HG02623 (cell line): ENCODE results near the gene PARD3B.
"Not testable (repeated sequence)": the region's sequence is repeated elsewhere in the genome, so short reads cannot be mapped to it uniquely, and the experiment has no call there.

ENCODE experiments used
- ATAC-seq: cut with Tn5 transposase; IDR thresholded peaks from one replicate; pipeline ENCODE4 v1.9.1; 2021; ENCODE audit warnings: moderate library complexity; ENCODE audit not compliant: unreplicated experiment

The PARD3B gene

DNA sequence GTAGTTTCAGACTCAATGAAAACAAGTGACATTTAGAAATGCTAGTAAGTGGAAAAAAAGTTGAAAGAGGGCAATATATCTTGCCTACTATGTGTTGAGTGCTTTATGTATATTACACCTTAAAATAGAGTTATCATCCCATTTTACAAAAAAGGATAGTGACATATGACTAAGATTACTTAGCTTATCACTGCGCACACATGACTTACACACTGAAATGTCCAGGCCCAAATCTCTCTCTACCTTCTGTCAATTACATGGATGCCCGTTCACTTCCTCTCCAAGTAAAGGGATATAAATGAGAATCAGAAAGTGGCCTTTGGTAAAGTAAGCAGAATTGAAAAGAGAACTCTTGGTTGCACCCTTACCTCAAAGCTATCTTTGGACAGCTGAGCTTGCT, 3.6 kb upstream of the PARD3B start:
- ATAC-seq = no peak

DNA sequence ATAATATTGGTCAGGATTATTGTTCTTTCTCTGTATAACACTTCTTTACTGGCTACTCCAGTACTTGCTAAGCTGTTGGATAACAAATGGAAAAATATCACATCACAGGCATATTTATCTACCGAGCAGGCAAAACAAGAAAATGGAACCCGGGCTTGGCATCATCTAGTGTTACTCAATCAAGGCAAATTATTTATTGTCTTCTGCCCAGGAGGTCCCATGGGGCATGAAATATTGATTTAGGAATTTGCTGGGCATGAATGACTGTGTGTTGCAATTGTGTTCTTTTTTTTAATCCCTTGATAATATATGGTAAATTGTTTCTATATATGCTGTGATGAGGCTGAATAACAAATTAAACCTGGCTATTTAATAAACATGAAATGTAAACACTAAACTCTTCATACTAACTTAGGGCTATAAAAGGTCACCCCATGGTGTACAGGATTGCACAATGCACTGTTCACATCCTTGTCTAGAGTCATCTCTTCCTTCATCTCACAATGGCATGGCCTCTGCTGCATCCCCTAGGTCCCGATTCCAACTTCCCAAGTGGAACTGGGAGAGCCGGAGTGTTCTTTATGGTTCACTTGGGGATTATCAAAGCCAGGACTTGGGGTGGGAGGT, 2.2 kb upstream of the PARD3B start:
- no peak for ATAC-seq

DNA sequence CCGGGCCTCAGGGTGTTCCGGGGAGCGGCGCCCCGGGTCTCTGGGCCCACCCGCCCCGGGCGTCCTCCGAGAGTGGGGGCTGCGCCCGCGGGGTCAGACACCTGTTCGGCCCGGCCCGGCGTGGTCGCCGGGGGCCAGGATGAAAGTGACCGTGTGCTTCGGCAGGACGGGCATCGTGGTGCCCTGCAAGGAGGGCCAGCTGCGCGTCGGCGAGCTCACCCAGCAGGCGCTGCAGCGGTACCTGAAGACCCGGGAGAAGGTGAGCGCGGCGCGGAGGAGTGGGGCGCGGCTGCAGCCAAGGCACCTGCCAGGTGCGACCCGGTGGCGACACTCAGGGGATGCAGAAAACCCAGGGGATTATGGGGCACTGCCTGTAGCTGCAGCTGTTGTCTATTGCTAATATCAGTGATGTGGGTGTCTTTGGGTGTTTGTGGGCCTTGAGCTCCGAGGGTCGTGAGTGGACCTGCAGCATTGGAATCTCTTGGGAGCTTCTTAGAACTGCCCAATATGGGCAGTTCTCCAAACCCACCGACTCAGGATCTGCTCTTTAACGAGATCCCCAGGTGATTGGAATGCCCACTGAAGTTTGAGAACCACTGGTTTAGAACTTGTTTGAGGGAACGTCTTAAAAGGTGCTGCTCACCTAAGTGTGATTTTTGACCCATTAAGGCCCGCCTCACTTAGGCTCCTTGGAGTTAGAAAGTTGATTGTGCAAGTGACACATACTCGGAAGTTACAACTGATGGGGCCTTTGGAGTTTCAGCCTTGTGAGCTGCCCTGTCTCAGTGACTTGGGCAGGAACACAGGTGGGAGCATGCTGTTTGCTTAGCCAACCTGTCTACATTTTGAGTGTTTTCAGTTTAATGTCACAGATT, 823 bp downstream of the PARD3B start:
- no peak for ATAC-seq

DNA sequence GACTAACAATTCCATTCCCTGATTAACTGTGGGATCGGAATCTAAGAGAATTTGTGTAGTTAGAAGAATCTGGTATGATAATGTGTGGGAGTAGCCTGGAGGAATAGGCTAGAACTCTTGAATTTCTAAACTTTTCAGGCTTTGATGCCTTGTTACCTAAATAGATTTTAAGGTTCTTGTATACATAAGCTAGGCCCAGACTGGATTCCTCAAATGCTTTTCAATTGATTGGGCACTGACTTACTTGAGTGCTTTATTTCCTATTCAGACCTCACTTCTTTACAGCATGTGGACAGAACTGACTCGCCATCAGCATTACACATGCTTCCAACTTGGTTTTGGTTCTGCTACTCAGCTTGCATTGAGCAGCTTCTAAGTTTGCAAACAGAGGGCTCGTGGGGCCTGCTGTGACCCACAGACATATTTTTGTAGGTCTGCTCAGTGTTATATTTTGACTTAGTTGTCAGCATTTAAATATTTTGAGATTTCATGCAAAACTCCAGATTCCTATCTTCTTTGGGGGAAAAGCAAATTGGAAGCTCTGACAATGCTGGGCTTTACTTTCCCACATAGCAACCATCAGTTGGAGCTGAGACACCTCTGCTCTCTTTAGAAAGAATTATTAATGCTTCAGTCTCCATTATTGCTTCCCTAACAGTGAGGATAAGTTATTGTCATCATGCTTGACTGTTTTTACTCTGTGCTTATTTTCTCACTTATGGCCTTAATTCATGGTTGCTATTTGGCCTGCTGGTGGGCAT, 5.7 kb downstream of the PARD3B start:
- ATAC-seq = no peak

DNA sequence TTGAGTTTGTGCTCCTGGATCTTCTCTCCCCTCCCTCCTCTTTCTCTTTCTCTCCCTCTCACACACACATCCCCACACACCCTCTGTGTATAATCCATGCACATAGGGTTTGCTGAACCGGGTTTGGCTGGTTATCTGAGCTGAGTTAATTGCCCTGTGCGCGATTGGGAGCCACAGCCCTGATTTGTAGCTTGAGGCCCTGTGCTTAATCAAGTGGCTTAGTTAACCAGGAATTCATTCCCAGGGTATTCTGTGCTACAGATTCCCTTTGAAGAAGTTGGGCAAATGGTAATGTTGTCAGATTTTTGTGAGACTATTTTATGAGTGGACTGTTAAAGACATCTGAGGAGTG, 6.2 kb downstream of the PARD3B start:
- ATAC-seq = no peak

DNA sequence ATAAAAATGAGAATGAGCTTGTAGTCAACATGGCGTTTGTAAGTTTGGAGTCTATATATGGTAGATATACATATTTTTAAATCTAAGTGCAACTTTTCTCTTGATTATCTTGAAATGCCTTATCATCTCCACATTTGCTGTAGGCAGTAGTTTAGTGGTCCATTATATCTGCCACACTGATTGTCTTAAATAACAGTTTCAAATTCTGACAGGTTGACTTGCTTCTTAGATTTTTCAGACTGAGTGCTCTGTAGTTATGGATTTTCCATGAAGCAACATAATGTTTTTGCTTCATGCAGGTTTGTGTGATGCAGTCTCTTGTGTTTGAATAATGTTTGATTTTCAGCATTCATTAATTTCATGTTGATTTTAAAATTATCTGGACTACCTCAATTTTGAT, 12.3 kb downstream of the PARD3B start:
- no peak for ATAC-seq

DNA sequence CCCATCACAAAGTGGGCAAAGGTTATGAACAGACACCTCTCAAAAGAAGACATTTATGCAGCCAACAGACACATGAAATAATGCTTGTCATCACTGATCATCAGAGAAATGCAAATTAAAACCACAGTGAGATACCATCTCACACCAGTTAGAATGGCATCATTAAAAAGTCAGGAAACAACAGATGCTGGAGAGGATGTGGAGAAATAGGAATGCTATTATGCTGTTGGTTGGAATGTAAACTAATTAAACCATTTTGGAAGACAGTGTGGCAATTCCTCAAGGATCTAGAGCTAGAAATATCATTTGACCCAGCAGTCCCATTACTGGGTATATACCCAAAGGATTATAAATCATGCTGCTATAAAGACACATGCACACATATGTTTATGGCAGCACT, 14.1 kb downstream of the PARD3B start:
- ATAC-seq = not testable (repeated sequence)

DNA sequence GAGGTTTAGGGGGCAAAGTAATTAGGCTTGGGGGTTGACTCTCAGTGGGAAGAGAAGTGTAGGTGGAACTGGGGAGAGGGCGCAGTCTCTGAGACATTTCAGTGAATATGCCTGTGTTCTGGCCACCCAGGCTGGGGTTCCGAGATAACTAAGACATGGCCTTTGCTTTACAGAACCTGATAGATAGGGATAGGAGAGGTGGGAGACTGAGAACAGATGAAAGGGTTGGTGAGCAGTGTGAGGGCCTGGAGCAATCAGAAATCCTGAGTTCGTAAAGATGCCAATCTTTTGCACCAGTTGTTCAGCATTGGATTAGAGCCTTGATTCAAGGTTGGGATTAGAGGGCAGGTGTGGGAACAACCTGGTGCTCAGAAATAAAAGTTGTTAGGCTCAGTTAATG, 15.6 kb downstream of the PARD3B start:
- no peak for ATAC-seq

DNA sequence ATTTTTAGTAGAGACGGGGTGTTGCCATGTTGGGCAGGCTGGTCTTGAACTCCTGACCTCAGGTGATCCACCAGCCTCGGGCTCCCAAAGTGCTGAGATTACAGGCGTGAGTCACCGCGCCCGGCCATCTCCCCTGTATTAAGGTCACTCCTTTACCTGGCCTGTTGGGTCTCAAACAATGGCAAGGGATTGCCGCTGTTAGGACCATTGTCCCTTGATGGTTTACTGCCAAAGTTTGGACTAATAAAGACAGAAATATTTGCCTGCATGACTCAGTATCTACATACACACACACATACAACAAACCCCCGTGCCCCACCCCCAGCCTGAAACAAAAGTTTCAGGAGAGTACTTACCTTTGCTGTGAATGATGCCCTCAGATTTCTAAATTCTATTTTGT, 16.5 kb downstream of the PARD3B start:
- ATAC-seq = no peak

DNA sequence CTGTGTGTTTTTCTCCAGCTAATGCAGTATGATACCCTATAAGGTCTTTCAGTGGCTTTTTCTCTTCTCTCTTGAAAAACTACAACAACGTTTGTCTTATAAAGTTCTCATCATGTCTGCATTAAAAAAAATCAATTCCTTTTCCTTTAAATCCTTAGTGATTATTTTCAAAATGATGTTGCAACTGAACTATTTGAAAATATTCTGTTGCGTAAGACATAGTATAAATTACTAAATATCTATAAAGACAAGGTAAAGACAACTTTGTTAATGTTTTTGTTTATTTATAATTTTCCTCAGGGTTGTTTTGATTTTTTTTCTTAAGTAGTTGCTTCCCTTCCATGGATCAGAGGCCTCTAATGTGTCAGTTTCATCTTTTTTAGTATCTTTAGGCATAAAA, 21.2 kb downstream of the PARD3B start:
- no peak for ATAC-seq

DNA sequence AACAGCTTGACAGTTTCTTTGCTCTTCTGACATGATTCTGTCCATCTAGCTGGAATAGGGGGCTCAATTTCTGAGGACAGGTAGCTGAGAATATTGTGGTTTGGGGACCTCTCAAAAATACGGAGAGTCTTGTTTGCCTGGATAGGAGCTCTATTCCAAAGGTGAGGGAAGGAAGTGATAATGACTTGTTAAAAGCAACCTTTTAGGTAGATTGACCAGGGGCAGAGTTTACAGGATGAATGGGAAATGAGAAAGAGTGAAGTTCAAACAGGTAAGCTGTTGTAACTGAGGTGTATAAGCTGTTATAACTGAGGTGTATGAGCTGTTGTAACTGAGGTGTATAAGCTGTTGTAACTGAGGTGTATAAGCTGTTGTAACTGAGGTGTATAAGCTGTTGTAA, 25.1 kb downstream of the PARD3B start:
- no peak for ATAC-seq

DNA sequence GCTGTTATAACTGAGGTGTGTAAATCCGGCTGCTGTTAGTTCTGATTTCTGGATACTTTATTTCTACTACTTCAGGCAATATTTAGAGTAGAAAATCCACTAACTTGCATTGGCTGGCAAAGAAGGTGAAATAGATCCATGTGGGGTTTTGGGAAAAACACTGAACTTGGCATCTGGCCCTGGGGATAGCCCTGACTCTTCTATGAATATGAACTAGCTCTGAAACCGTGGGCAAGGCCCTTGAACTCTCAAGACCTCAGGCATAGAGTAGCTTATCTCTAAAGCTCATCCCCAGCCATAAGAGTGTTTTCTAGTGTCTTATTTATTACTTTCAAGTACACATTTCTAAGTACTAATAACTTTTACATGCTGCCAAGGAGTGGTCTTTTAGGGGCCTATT, 25.8 kb downstream of the PARD3B start:
- ATAC-seq = no peak

DNA sequence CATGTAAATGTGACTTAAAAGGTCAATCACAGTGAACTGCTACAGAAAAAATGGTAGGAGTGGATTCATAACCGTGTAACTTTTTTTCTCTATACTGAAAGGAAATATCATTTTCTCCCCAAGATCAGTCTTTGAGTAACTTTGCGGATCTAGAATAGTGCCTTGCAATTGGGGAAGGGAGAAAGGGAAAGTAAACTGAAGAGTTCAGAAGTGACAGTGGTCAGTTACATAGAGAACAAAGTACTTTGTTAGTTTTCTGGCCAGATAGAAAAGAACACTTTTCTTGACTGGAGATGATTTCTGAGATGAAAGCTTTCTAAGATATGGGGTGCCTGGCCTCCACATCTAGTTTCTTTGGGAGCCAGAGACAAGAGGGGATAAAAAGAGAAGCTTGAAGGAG, 26.6 kb downstream of the PARD3B start:
- no peak for ATAC-seq

DNA sequence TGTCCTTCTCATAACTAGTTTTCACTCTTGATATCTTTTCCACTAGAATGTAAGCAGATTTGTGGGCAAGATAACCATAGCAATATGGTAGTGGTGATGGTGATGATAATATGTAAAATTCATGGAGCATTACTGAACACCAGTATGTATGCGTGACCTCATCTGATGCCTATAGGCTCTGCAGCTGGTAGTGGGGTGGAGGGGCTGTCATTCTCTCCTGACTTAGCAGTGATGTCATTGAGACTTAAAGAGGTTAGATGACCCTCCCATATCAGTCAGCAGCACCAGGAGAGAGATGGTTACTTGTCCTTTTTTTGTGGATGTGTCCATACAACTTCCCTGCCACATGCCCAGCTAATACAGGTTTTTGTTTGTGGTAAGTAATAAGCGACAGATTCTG, 27.9 kb downstream of the PARD3B start:
- no peak for ATAC-seq

DNA sequence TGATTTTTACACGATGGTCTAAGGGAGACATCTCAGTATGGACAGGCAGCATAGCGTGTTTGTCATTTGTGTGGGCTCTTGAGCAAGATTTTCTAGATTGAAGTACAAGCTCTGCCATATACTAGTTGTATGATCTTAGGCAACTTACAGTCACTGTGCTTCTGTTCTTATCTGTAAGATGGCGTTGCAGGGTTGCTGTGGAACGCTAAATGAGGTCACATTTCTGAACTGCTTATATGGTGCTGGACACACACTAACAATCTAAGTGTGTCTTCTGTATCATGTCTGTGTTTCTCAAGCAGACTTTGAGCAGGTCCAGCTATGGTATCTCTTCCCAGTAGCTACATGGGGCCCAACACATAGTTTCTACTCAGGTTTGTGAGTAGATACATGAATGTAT, 29.2 kb downstream of the PARD3B start:
- ATAC-seq = no peak

DNA sequence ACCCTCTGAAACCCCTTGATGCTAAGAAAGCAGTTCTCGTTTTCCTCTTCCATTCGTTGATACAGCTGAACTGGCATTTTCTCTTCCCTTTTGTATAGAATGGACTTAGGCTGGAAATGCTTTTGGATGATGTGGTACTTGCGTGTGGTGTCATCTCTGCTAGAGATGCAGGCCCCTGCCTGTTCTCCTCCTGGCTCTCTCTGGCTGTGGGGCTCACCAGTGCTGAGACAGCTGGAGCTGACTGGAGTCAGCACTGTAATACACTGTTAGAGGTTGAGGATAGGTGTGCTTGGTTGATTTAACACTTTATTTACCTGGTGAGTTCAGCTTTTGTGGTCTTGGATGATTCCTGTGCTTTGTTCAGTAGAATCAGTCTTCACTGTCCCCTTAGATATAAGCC, 30.2 kb downstream of the PARD3B start:
- ATAC-seq = no peak

DNA sequence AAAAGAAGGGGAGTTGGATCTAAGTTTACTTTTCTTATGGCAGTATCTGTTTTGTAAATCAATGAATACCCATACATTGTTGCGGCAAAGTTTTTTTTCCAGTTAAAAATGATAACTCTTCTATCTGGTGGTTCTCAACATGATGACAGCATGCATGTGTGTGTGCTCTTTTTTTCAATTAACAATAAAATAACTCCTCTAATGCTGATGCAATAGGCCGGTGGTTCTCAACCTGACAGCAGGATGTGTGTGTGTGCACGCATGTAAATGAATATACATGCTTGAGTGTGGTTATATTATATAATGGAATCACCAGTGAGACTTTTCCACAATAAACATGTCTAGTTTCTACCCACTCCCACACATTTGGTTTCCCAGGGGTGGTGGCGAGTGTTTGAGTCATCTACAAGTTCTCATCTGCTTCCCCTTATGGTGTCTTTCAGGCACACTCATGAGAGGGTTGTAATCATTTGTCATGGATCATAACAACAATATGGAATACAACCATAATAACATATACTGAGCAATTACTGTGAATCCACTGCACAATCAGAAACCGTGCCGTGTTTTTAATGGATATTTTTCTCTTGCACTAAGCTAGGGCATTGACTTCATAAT, 31.2 kb downstream of the PARD3B start:
- ATAC-seq = no peak

DNA sequence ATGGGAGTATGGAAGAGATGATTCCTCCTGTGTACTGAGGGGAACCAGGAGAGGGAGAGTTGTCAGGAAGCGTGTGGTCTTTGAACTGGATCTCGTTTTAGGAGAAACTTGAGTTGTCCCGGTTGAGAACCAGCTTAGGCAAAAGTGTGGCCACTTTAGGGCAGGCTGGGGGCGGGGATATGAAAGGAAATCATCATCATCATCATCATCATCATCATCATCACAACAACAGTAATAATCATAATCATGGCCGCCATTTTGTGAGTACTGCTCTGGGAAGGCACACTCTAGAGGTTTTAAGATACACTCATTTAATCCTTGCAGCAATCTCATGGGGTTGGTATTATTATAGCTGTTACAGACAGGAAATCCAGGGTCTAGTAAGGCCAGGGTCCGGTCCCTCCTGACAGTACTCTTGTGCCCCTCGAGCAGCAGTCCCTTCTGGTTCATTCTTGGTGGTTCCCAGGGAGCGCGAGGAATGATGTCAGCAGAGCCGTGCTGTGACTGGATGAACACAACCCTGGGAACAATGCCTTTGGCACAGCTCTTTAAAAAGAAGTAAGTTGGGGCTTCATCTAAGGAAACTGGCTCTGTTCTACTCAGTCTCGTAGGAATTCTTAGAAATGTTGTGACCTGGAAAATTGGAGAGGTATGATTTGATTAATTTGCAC, 33.8 kb downstream of the PARD3B start:
- ATAC-seq = no peak

DNA sequence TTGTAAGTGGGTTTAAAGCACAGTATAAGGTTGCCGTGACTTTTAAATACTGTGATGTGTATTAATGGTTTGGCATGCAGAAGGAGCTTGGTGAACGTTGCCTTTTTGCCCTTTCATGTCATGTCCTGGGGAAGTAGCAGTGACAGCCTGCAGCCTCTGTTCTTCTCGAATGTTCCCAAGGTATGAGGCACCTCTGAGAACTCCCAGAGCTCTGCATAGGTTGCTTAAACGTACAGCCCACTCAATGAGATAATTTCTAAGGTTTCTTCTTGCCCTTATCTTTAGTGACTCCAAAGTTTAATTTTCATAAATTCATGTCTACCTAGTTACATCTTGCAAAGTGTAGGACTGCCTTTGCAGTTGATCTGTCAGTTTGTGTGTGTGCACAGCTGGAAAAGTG, 36.7 kb downstream of the PARD3B start:
- ATAC-seq = no peak

DNA sequence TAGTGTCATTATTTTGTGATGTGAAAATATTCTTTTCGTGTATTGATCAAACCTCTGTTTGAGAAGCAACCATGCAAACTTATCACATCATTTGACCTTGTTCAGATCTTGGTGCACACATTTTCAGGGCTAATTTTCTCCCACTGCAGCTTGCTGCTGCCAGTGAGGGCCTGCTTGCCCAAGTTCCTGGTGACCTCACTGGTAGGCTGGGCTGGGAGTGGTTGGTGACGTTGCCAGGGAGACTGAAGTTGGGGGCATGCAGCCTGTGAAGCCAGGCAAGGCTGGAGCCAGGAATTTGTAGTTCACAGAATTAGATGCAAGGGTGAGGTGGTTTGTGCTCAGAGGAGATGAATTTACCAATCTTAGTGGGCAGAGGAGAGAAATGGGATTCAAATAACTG, 38.5 kb downstream of the PARD3B start:
- no peak for ATAC-seq

DNA sequence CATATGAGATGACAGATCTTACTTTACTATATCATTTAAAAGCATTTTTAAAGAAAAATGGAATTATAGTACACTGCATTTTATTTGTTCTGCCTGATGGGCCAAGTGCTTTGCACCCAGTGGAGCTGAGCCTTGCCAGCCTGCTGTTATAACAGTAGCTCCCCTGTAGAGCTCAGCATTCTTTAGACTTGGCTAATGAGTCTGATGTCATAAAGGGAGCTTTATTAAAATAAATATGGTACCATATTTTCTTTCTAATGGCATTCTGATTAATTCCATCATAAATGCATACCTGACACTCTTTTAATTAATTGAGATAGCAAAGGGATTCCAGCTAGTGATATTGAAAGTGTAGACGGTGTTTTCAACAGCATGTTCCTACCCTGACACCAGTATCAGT, 40.7 kb downstream of the PARD3B start:
- no peak for ATAC-seq
